Neural cell (in vitro differentiated cells): ENCODE results near the gene PLCL2. TPM values are rescaled to one million over a fixed set of nuclear protein-coding genes. Genes with fewer than 3 reads are reported as not detected.
A peak's percentile ranks its signal among the peaks of the same experiment; 100 is the strongest.

Experiments used
- H2AFZ ChIP-seq: fragments of 200-600, 300-800 bp; sonication (generic), shearing (Covaris generic); 2 replicates; pipeline ENCODE4 v1.6.0; 2014; ENCODE audit warnings: low read depth, mild to moderate bottlenecking, antibody characterized with exemption, low read length, moderate library complexity
- H3F3A ChIP-seq: fragments of 200-600 bp; shearing (Covaris generic); 2 replicates; pipeline ENCODE4 v1.6.1; 2016; ENCODE audit warnings: mild to moderate bottlenecking, moderate library complexity, mixed read lengths, antibody characterized with exemption, low read length; ENCODE audit not compliant: insufficient read depth, poor library complexity, severe bottlenecking
- H3K27ac ChIP-seq: fragments of 200-600, 300-800 bp; sonication (generic), shearing (Covaris generic); 2 replicates; pipeline ENCODE4 v1.5.1; 2014; ENCODE audit warnings: mild to moderate bottlenecking, low read length, moderate library complexity
- H3K27me3 ChIP-seq: fragments of 300-800, 200-600 bp; sonication (generic), shearing (Covaris generic); 2 replicates; pipeline ENCODE4 v1.6.0; 2014; ENCODE audit warnings: mild to moderate bottlenecking, low read depth, low read length, moderate library complexity; ENCODE audit not compliant: insufficient read depth
- H3K36me3 ChIP-seq: fragments of 300-800, 200-600 bp; sonication (generic), shearing (Covaris generic); 2 replicates; pipeline ENCODE4 v1.5.1; 2014; ENCODE audit warnings: mild to moderate bottlenecking, antibody characterized with exemption, low read length, moderate library complexity; ENCODE audit not compliant: insufficient read depth
- H3K4me2 ChIP-seq: fragments of 300-800, 200-600 bp; sonication (generic), shearing (Covaris generic); 2 replicates; pipeline ENCODE4 v1.6.0; 2014; ENCODE audit warnings: mild to moderate bottlenecking, low read length
- H3K4me3 ChIP-seq: fragments of 300-800, 200-600 bp; sonication (generic), shearing (Covaris generic); 2 replicates; pipeline ENCODE4 v1.5.1; 2014; ENCODE audit warnings: mild to moderate bottlenecking, low read length, moderate library complexity
- H3K79me2 ChIP-seq: fragments of 200-600 bp; shearing (Covaris generic); replicated peaks from 2 replicates; pipeline ENCODE4 v1.6.0; 2014; ENCODE audit warnings: mild to moderate bottlenecking, low read length, moderate library complexity; ENCODE audit not compliant: insufficient read depth
- H3K9ac ChIP-seq: fragments of 300-800, 200-600 bp; sonication (generic), shearing (Covaris generic); 2 replicates; pipeline ENCODE4 v1.6.1; 2016; ENCODE audit warnings: mild to moderate bottlenecking, low read length, mixed read lengths
- H3K9me2 ChIP-seq: fragments of 200-600 bp; shearing (Covaris generic); 2 replicates; pipeline ENCODE4 v1.6.1; 2016; ENCODE audit warnings: mild to moderate bottlenecking, low read length, mixed read lengths; ENCODE audit not compliant: insufficient read depth
- H3K9me3 ChIP-seq: fragments of 200-600, 300-800 bp; sonication (generic), shearing (Covaris generic); 2 replicates; pipeline ENCODE4 v1.6.1; 2016; ENCODE audit warnings: mild to moderate bottlenecking, mixed run types, low read length, moderate library complexity, mixed read lengths
- H4K20me1 ChIP-seq: fragments of 200-600 bp; shearing (Covaris generic); 2 replicates; pipeline ENCODE4 v1.6.1; 2016; ENCODE audit warnings: mild to moderate bottlenecking, mixed run types; ENCODE audit not compliant: insufficient read depth
- CTCF ChIP-seq: fragments of 450-650 bp; IDR thresholded peaks from 2 replicates; pipeline ENCODE4 v1.5.1; 2014; ENCODE audit warnings: antibody characterized with exemption, mild to moderate bottlenecking, moderate library complexity; ENCODE audit not compliant: poor library complexity, severe bottlenecking
- EP300 ChIP-seq: fragments of 450-650 bp; conservative IDR thresholded peaks from 2 replicates; pipeline ENCODE4 v1.6.1; 2014; ENCODE audit warnings: antibody characterized with exemption, mild to moderate bottlenecking, moderate library complexity; ENCODE audit not compliant: poor library complexity, severe bottlenecking
- EZH2 ChIP-seq: fragments of 200-600, 300-800 bp; shearing (Covaris generic), sonication (generic); IDR thresholded peaks from 2 replicates; pipeline ENCODE4 v1.6.1; 2014; ENCODE audit warnings: antibody characterized with exemption, low read length, borderline replicate concordance, mild to moderate bottlenecking; ENCODE audit not compliant: insufficient read depth, poor library complexity, severe bottlenecking
- MXI1 ChIP-seq: fragments of 450-650 bp; conservative IDR thresholded peaks from 2 replicates; pipeline ENCODE4 v1.6.1; 2014; ENCODE audit warnings: antibody characterized with exemption, mild to moderate bottlenecking; ENCODE audit not compliant: poor library complexity, severe bottlenecking
- POLR2AphosphoS5 ChIP-seq: IDR thresholded peaks from 2 replicates; pipeline ENCODE4 v1.6.1; 2012
- RAD21 ChIP-seq: fragments of 450-650 bp; conservative IDR thresholded peaks from 2 replicates; pipeline ENCODE4 v1.6.1; 2014; ENCODE audit warnings: antibody characterized with exemption, mild to moderate bottlenecking, moderate library complexity
- SMC3 ChIP-seq: fragments of 450-650 bp; conservative IDR thresholded peaks from 2 replicates; pipeline ENCODE4 v1.6.1; 2014; ENCODE audit warnings: antibody characterized with exemption, mild to moderate bottlenecking, moderate library complexity; ENCODE audit not compliant: poor library complexity
- TAF1 ChIP-seq: IDR thresholded peaks from 2 replicates; pipeline ENCODE4 v1.6.1; 2012; ENCODE audit warnings: low read depth
- polyA plus RNA-seq: library from polyadenylated mRNA; depleted of rRNA; stranded (reverse); fragments of >200 nt; gene quantifications from 2 replicates; pipeline ENCODE4 v1.2.3, GENCODE V29; 2014
- TF ChIP-seq, protein P1 (sequence below): IDR thresholded peaks from 2 replicates; pipeline ENCODE4 v1.6.1; 2012; ENCODE audit warnings: borderline replicate concordance

PLCL2 gene
- polyA plus RNA-seq, 1 donor from 2014 or later = 69.8 TPM

- Histone ChIP-seq H3K9me2 (no peaks in the 10 kb centered on the region), H4K20me1 (peaks cover 3% of the 10 kb centered on the region), H3F3A (no peaks in the 10 kb centered on the region), H3K79me2 (peaks cover 46% of the 10 kb centered on the region), H3K9ac (no peak overlapping the region), H3K27me3 (no peaks in the 10 kb centered on the region), H2AFZ (no peak overlapping the region), H3K4me3 (no peak overlapping the region), H3K27ac (no peak overlapping the region), H3K4me2 (no peak overlapping the region), H3K36me3 (no peaks in the 10 kb centered on the region), H3K9me3 (no peaks in the 10 kb centered on the region)
- TF ChIP-seq CTCF (no peak), RAD21 (no peak), EP300 (no peak), SMC3 (no peak), MXI1 (no peak), EZH2 (no peak), POLR2AphosphoS5 (no peak), TAF1 (no peak)
- TF ChIP-seq, protein P1, sequence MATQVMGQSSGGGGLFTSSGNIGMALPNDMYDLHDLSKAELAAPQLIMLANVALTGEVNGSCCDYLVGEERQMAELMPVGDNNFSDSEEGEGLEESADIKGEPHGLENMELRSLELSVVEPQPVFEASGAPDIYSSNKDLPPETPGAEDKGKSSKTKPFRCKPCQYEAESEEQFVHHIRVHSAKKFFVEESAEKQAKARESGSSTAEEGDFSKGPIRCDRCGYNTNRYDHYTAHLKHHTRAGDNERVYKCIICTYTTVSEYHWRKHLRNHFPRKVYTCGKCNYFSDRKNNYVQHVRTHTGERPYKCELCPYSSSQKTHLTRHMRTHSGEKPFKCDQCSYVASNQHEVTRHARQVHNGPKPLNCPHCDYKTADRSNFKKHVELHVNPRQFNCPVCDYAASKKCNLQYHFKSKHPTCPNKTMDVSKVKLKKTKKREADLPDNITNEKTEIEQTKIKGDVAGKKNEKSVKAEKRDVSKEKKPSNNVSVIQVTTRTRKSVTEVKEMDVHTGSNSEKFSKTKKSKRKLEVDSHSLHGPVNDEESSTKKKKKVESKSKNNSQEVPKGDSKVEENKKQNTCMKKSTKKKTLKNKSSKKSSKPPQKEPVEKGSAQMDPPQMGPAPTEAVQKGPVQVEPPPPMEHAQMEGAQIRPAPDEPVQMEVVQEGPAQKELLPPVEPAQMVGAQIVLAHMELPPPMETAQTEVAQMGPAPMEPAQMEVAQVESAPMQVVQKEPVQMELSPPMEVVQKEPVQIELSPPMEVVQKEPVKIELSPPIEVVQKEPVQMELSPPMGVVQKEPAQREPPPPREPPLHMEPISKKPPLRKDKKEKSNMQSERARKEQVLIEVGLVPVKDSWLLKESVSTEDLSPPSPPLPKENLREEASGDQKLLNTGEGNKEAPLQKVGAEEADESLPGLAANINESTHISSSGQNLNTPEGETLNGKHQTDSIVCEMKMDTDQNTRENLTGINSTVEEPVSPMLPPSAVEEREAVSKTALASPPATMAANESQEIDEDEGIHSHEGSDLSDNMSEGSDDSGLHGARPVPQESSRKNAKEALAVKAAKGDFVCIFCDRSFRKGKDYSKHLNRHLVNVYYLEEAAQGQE = no peak
Observed at GRCh38 chr3:16937326-16937845, 52.6 kb downstream of the PLCL2 start.

GRCh38 chr3:16940769-16941700 lies 56.3 kb downstream of the PLCL2 start:
- Histone ChIP-seq H3F3A (no peaks in the 10 kb centered on the region), H2AFZ (no peak overlapping the region), H3K27ac (peak overlapping the region; percentile 11), H3K27me3 (no peaks in the 10 kb centered on the region), H3K36me3 (no peaks in the 10 kb centered on the region), H3K9me2 (no peaks in the 10 kb centered on the region), H4K20me1 (peaks cover 3% of the 10 kb centered on the region), H3K4me3 (no peak overlapping the region), H3K79me2 (peaks cover 36% of the 10 kb centered on the region), H3K9me3 (no peaks in the 10 kb centered on the region), H3K4me2 (no peak overlapping the region), H3K9ac (no peak overlapping the region)
- TF ChIP-seq, protein P1 = no peak
- peak; percentile 24 for TF ChIP-seq EP300
